Measurements from ENCODE around the gene SAMM50. TPM values are rescaled to one million over a fixed set of nuclear protein-coding genes. Genes with fewer than 3 reads are reported as not detected.

SAMM50 gene
- total RNA-seq, 6 donors from 2014 or later: 17.8 to 34.7 (median 25.0) TPM

- H3K27me3 ChIP-seq: no peaks in the 10 kb centered on the region
- TF ChIP-seq POLR2AphosphoS5 (IDR thresholded peaks at IDR 0.05) (no peak), CTCF (IDR thresholded peaks at IDR 0.05) (no peak), EP300 (IDR thresholded peaks at IDR 0.05) (no peak), POLR2A (IDR thresholded peaks at IDR 0.05) (no peak)
- H3K4me1 ChIP-seq: no peaks in the 10 kb centered on the region
- no peaks in the 10 kb centered on the region for H3K9me3 ChIP-seq
- WGBS, 2 donors: 58 to 70% methylated on average over 3 to 4 of the region's 4 CpGs
- no peak overlapping the region for H3K4me3 ChIP-seq
- H3K36me3 ChIP-seq: peaks cover 18 to 99% (median 77%) of the 10 kb centered on the region in 4 donors
- DNase-seq (no peak), ATAC-seq (ENCODE audit: low FRiP score in 2 of 2) (no peak)
- H3K27ac ChIP-seq: no peak overlapping the region
Measured at GRCh38 chr22:43975041-43975440, 19.8 kb downstream of the SAMM50 start.

DNA sequence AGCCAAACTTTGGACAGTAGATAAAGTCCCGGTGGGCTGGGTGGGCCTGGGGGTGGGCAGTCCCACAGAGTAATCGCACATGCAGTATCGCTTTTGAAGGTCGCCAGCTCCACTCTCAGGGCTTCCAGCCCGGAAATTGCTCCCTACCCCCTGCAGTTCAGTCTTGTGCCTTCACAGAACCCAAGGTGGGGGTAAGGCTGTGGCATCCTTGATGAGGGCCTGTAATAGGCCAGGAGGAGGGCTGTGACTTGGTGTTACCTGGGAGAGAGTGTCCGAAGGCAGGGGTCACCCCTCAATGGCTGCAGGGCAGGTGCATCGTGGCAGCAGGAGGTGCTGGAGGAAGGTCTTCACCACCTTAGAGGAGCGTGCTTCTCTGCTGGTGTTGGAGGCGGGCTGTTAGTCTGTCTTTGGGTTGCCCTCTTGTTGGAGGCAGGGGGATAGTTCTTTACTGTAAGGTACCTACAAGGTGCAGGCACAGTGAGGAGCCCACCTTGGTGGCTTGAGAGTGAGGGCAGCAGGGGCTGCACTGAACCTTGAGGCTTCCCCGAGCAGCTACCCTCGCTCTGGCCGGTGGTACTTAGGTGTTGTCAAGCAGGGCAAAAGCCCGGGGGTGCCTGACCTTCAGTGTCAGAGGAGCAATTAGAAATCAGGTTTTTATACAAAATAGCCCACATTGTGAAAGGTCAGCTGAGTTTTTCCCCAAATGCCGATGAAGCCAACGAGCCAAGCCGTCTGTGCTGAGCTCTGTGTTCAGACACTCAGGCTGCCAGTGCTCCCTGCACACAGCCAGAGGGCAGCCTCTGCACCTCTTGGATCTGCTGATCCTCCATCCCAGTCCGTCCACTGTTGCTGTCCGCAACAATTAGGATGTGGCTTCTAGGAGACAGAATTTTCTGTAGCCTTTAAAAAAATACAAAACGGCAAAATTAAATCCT is 21.9 kb downstream of the SAMM50 start:
- Histone ChIP-seq H3K36me3 (peaks cover 18 to 100% (median 86%) of the 10 kb centered on the region in 4 donors), H3K27ac (no peak overlapping the region), H3K4me1 (no peaks in the 10 kb centered on the region), H3K9me3 (no peaks in the 10 kb centered on the region), H3K27me3 (no peaks in the 10 kb centered on the region), H3K4me3 (no peak overlapping the region)
- TF ChIP-seq POLR2A (IDR thresholded peaks at IDR 0.05): no peak
- TF ChIP-seq EP300 (IDR thresholded peaks at IDR 0.05): no peak
- no peak for TF ChIP-seq POLR2AphosphoS5 (IDR thresholded peaks at IDR 0.05)
- TF ChIP-seq CTCF (IDR thresholded peaks at IDR 0.05): no peak
- ATAC-seq (ENCODE audit: low FRiP score in 2 of 2): no peak
- no peak for DNase-seq
- WGBS, 2 donors: 91 to 95% methylated on average over 13 to 19 of the region's 19 CpGs

- Histone ChIP-seq H3K27ac (no peak overlapping the region), H3K27me3 (no peaks in the 10 kb centered on the region), H3K36me3 (peaks cover 14 to 99% (median 80%) of the 10 kb centered on the region in 4 donors), H3K4me3 (no peak overlapping the region), H3K9me3 (no peaks in the 10 kb centered on the region), H3K4me1 (no peaks in the 10 kb centered on the region)
- DNase-seq (no peak), ATAC-seq (ENCODE audit: low FRiP score in 2 of 2) (no peak)
- TF ChIP-seq EP300 (IDR thresholded peaks at IDR 0.05) (no peak), POLR2AphosphoS5 (IDR thresholded peaks at IDR 0.05) (no peak), CTCF (IDR thresholded peaks at IDR 0.05) (no peak), POLR2A (IDR thresholded peaks at IDR 0.05) (no peak)
- 92 to 96% methylated on average over 4 of the region's 4 CpGs for WGBS, 2 donors
Measured at GRCh38 chr22:43978558-43978957, 23.3 kb downstream of the SAMM50 start.

- TF ChIP-seq CTCF (IDR thresholded peaks at IDR 0.05): no peak
- TF ChIP-seq POLR2AphosphoS5 (IDR thresholded peaks at IDR 0.05): no peak
- no peak for TF ChIP-seq POLR2A (IDR thresholded peaks at IDR 0.05)
- ATAC-seq (ENCODE audit: low FRiP score in 2 of 2): no peak
- H3K36me3 ChIP-seq: peaks cover 22 to 99% (median 79%) of the 10 kb centered on the region in 4 donors
Measured at GRCh38 chr22:43980579-43980978, 25.3 kb downstream of the SAMM50 start.

More at GRCh38 chr22:43980579-43980978, 25.3 kb downstream of the SAMM50 start:
- no peak for DNase-seq
- Histone ChIP-seq H3K9me3 (no peaks in the 10 kb centered on the region), H3K27me3 (no peaks in the 10 kb centered on the region), H3K4me3 (no peak overlapping the region), H3K4me1 (no peaks in the 10 kb centered on the region), H3K27ac (no peak overlapping the region)
- WGBS, 2 donors: 97 to 99% methylated on average over 7 of the region's 7 CpGs
